Fibroblast of villous mesenchyme (primary cell): ENCODE measurements around the gene VWF. TPM values are rescaled to one million over a fixed set of nuclear protein-coding genes. Genes with fewer than 3 reads are reported as not detected.

ENCODE experiments used
- DNase-seq: peaks from one replicate; pipeline ENCODE4 v3.0.0-alpha.2; 2010; ENCODE audit warnings: low read depth
- H3K4me3 ChIP-seq: 2 replicates; pipeline ENCODE4 v1.5.1; 2011; ENCODE audit warnings: low read depth, mild to moderate bottlenecking, low read length
- CTCF ChIP-seq: IDR thresholded peaks from 2 replicates; pipeline ENCODE4 v1.5.1; 2012; ENCODE audit warnings: low read depth, mild to moderate bottlenecking, low read length; ENCODE audit not compliant: insufficient read depth
- total RNA-seq: library from RNA; depleted of rRNA; stranded (reverse); fragments of >200 nt; gene quantifications from 2 replicates; pipeline ENCODE4 v1.2.3, GENCODE V29; 2012

The VWF gene
- total RNA-seq, 1 donor, result under 0.01 TPM

GRCh38 chr12:5984873-5985272 is 139.6 kb downstream of the VWF start:
- TF ChIP-seq CTCF, result no peak
- H3K4me3 ChIP-seq, result no peak overlapping the region
- DNase-seq, result no peak

- no peak for DNase-seq
- no peak overlapping the region for H3K4me3 ChIP-seq
- no peak for TF ChIP-seq CTCF
These were observed 142.4 kb downstream of the VWF start for GRCh38 chr12:5982106-5982505.

GRCh38 chr12:5977556-5977955 is 146.9 kb downstream of the VWF start:
- TF ChIP-seq CTCF, result no peak
- no peak for DNase-seq
- H3K4me3 ChIP-seq, result no peak overlapping the region

GRCh38 chr12:5976711-5977110 is 147.8 kb downstream of the VWF start:
- DNase-seq, result no peak
- no peak overlapping the region for H3K4me3 ChIP-seq
- no peak for TF ChIP-seq CTCF

GRCh38 chr12:5976196-5976595 is 148.3 kb downstream of the VWF start:
- TF ChIP-seq CTCF, result no peak
- no peak overlapping the region for H3K4me3 ChIP-seq
- DNase-seq, result no peak

GRCh38 chr12:5973461-5974115 is 150.9 kb downstream of the VWF start:
- no peak for DNase-seq
- no peak overlapping the region for H3K4me3 ChIP-seq
- no peak for TF ChIP-seq CTCF

GRCh38 chr12:5972387-5972786 is 152.1 kb downstream of the VWF start:
- no peak for DNase-seq
- no peak for TF ChIP-seq CTCF
- no peak overlapping the region for H3K4me3 ChIP-seq
